HepG2 (cell line): ENCODE results near the gene CBY1. TPM values are rescaled to one million over a fixed set of nuclear protein-coding genes. Genes with fewer than 3 reads are reported as not detected.

Experiments
- ATAC-seq: fragments of 200-7000 bp; cut with Tn5 transposase; 3 replicates; pipeline ENCODE4 v1.9.1; 2020; ENCODE audit warnings: mild to moderate bottlenecking, moderate library complexity
- BruUV-seq: library from RNA; stranded (reverse); fragments of 400-500 nt; replicated peaks from 2 replicates; lab custom pipeline; 2021; lab: Mats Ljungman, UMichigan
- CTCF ChIA-PET: fragments of 300-600 bp; formaldehyde crosslinking; extraction: SDS; loops from one replicate; lab custom pipeline; 2021; ENCODE audit warnings: low total read pairs, inconsistent platforms, low intra/inter-chr PET ratio; lab: Yijun Ruan, JAX
- POLR2A ChIA-PET: fragments of 350-600 bp; sonication (Branson Sonifier 250); formaldehyde crosslinking; loops from one replicate; lab custom pipeline; 2020; ENCODE audit warnings: antibody characterized with exemption, inconsistent platforms; lab: Yijun Ruan, JAX
- DNase-seq: peaks from one replicate; pipeline ENCODE4 v3.0.0-alpha.2; 2015; ENCODE audit warnings: low spot score
- FAIRE-seq: peaks from 3 replicates; lab custom pipeline; 2011; peaks lifted over from hg19 to GRCh38; lab: Jason Lieb, UNC
- H2AFZ ChIP-seq: one replicate; pipeline ENCODE4 v1.6.1; 2011; ENCODE audit warnings: low read length, inconsistent platforms
- H3K27ac ChIP-seq: fragments of 300-600 bp; 3 replicates; pipeline ENCODE4 v1.8.0; 2011; ENCODE audit warnings: mixed run types, mild to moderate bottlenecking, mixed read lengths, low read length, inconsistent platforms; ENCODE audit not compliant: insufficient read depth; ENCODE audit errors: extremely low read length
- H3K27me3 ChIP-seq, 2 experiments: fragments of 200-600 bp in 1 of 2; 2 replicates in 1 of 2; 3 replicates in 1 of 2; pipeline versions ENCODE4 v1.6.0 to v1.8.0; 2011; ENCODE audit warnings: low read length in 2 of 2, mild to moderate bottlenecking in 2 of 2, moderate library complexity in 2 of 2, inconsistent platforms in 1 of 2; ENCODE audit not compliant: insufficient read depth in 2 of 2, control insufficient read depth in 1 of 2
- H3K36me3 ChIP-seq, 2 experiments: fragments of 200-600 bp in 1 of 2; replicated peaks in 1 of 2; 2 replicates in 1 of 2; 3 replicates in 1 of 2; pipeline versions ENCODE4 v1.5.1 to v1.8.0; 2011; ENCODE audit warnings: low read length in 2 of 2, inconsistent platforms in 1 of 2; ENCODE audit not compliant: insufficient read depth in 2 of 2, control insufficient read depth in 1 of 2
- H3K4me1 ChIP-seq: 2 replicates; pipeline ENCODE4 v1.5.1; 2012; ENCODE audit warnings: low read length, inconsistent platforms; ENCODE audit not compliant: insufficient read depth
- H3K4me2 ChIP-seq: 2 replicates; pipeline ENCODE4 v1.6.0; 2011; ENCODE audit warnings: low read depth, low read length, inconsistent platforms
- H3K4me3 ChIP-seq, 3 experiments: fragments of 200-600 bp in 1 of 3; sonication (generic), shearing (Covaris generic) in 1 of 3; replicated peaks in 1 of 3; 2 replicates each; pipeline ENCODE4 v1.5.1; 2011 to 2016; ENCODE audit warnings: low read length in 3 of 3, inconsistent platforms in 2 of 3, low read depth in 2 of 3, mild to moderate bottlenecking in 2 of 3, control low read depth in 1 of 3, mixed read lengths in 1 of 3; ENCODE audit not compliant: insufficient read depth in 1 of 3
- H3K79me2 ChIP-seq: one replicate; pipeline ENCODE4 v1.6.1; 2011; ENCODE audit warnings: low read length, inconsistent platforms; ENCODE audit not compliant: insufficient read depth
- H3K9ac ChIP-seq: 2 replicates; pipeline ENCODE4 v1.6.0; 2011; ENCODE audit warnings: mild to moderate bottlenecking, low read depth, low read length, inconsistent platforms; ENCODE audit not compliant: insufficient read depth
- H3K9me3 ChIP-seq: 2 replicates; pipeline ENCODE4 v1.5.1; 2012; ENCODE audit warnings: mild to moderate bottlenecking, low read length
- H4K20me1 ChIP-seq: 2 replicates; pipeline ENCODE4 v1.6.0; 2011; ENCODE audit warnings: inconsistent platforms, mild to moderate bottlenecking, low read length, moderate library complexity; ENCODE audit not compliant: insufficient read depth
- FOXP1 ChIP-seq, 2 experiments: fragments of 450-650 bp in 1 of 2; IDR thresholded peaks; 2 replicates each; pipeline ENCODE4 v1.6.1; 2017 to 2018; ENCODE audit warnings: antibody characterized with exemption in 1 of 2
- NKX3-1 ChIP-seq: sonication (generic); formaldehyde crosslinking; IDR thresholded peaks from 2 replicates; pipeline ENCODE4 v1.5.0; 2020; ENCODE audit warnings: missing genetic modification reagents
- NR3C1 ChIP-seq: sonication (generic); formaldehyde crosslinking; IDR thresholded peaks from 2 replicates; pipeline ENCODE4 v1.4.0; 2020; ENCODE audit warnings: missing genetic modification reagents
- ZBTB3 ChIP-seq: sonication (generic); formaldehyde crosslinking; IDR thresholded peaks from 2 replicates; pipeline ENCODE4 v1.4.0; 2020; ENCODE audit warnings: low read depth, mild to moderate bottlenecking, moderate library complexity, missing genetic modification reagents, borderline replicate concordance
- ZNF552 ChIP-seq: sonication (generic); formaldehyde crosslinking; IDR thresholded peaks from 2 replicates; pipeline ENCODE4 v1.9.0; 2022; ENCODE audit warnings: missing genetic modification reagents, mild to moderate bottlenecking, borderline replicate concordance
- WGBS: methylation state at CpG from one replicate; pipeline ENCODE4 v1.1.6; 2017; ENCODE audit warnings: low lambda C conversion rate; 5-methylcytosine and 5-hydroxymethylcytosine counted together
- in situ Hi-C: cut with HindIII; loops from 2 replicates; pipeline ENCODE4 v1.10.0; 2017; ENCODE audit warnings: low pct_unique_long_range_greater_than_20kb; ENCODE audit not compliant: extremely low pct_ligation_motif_present
- intact Hi-C: fragments of 100-400 bp; cut with micrococcal nuclease; formaldehyde crosslinking; loops from one replicate; pipeline ENCODE4 v1.10.0; 2022; ENCODE audit not compliant: unreplicated experiment
- polyA plus RNA-seq, 8 experiments: library from polyadenylated mRNA; depleted of rRNA in 3 of 8; stranded (reverse) in 7 of 8; unstranded in 1 of 8; fragments of >200 nt; fragmentation: Illumina TruSeq in 4 of 8; extraction: Trizol in 4 of 8; gene quantifications; 2 replicates each; pipeline versions ENCODE4 v1.2.1 to v1.2.3, GENCODE V29; 2011 to 2016; ENCODE audit warnings: low read depth in 4 of 8, missing spikeins in 1 of 8, mixed read lengths in 1 of 8; ENCODE audit not compliant: insufficient read depth in 1 of 8
- total RNA-seq, 5 experiments: library from RNA; depleted of rRNA; stranded (reverse); fragments of >200 nt; fragmentation: Illumina TruSeq; extraction: Trizol; gene quantifications; 2 replicates each; pipeline ENCODE4 v1.2.3, GENCODE V29; 2016; ENCODE audit warnings: low read depth in 1 of 5
- TF ChIP-seq, protein P1 (sequence below): sonication (generic); formaldehyde crosslinking; IDR thresholded peaks from 2 replicates; pipeline ENCODE4 v1.4.0; 2020; ENCODE audit warnings: missing genetic modification reagents
- TF ChIP-seq, protein P2 (sequence below): sonication (generic); formaldehyde crosslinking; IDR thresholded peaks from 2 replicates; pipeline ENCODE4 v1.5.1; 2020; ENCODE audit warnings: mild to moderate bottlenecking, missing genetic modification reagents, moderate library complexity
- TF ChIP-seq, protein P3 (sequence below), 2 experiments: IDR thresholded peaks; 2 replicates each; pipeline ENCODE4 v1.6.1; 2011 to 2012; ENCODE audit warnings: low read length in 2 of 2, borderline replicate concordance in 1 of 2, low read depth in 1 of 2, mild to moderate bottlenecking in 1 of 2, moderate library complexity in 1 of 2
- TF ChIP-seq, protein P4 (sequence below): sonication (generic); formaldehyde crosslinking; IDR thresholded peaks from 2 replicates; pipeline ENCODE4 v1.8.0; 2022; ENCODE audit warnings: mild to moderate bottlenecking, missing genetic modification reagents, moderate library complexity
- TF ChIP-seq, protein P5 (sequence below): sonication (generic); formaldehyde crosslinking; IDR thresholded peaks from 2 replicates; pipeline ENCODE4 v1.4.0; 2020; ENCODE audit warnings: mild to moderate bottlenecking, missing genetic modification reagents

Gene CBY1
- total and polyA plus RNA-seq, 2 of the 13 experiments (the other 11 are each of a cell fraction or from before 2014, with no cell fraction given): 19.7 to 20.3 TPM

DNA sequence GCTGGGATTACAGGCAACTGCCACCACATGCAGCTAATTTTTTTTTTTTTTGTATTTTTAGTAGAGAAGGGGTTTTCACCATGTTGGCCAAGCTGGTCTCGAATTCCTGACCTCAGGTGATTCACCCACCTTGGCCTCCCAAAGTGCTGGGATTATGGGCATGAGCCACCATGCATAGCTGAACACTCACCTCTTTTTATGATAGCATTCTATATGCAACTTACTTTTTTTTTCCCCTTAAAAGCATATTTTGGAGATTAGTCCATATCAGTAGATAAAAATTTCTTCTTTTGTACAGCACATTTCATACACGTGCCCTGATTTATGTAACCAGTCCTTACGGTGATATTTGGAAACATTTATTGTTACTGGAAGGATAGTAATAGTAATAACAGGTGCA, 63.9 kb downstream of the CBY1 start:
- no peak for FAIRE-seq
- Histone ChIP-seq H3K9me3 (no peaks in the 10 kb centered on the region), H3K79me2 (peaks cover 7% of the 10 kb centered on the region), H3K4me1 (no peaks in the 10 kb centered on the region), H4K20me1 (peaks cover 13% of the 10 kb centered on the region), H2AFZ (no peak overlapping the region), H3K27ac (no peak overlapping the region), H3K4me2 (no peak overlapping the region), H3K9ac (no peak overlapping the region), H3K27me3 (no peaks in the 10 kb centered on the region), H3K4me3 (no peak overlapping the region), H3K36me3 (peaks cover 33 to 80% of the 10 kb centered on the region in 2 experiments)
- POLR2A ChIA-PET: no interaction called here
- 96% methylated on average over 3 of the region's 3 CpGs for whole genome bisulfite sequencing
- ATAC-seq: no peak
- intact Hi-C loops: no loop called here
- CTCF ChIA-PET: interaction anchor here (0.6 kb wide), 1 partner anchor 1835 kb away, joined by 3 read pairs; no protein-coding TSS in a partner anchor
- in situ Hi-C loops: no loop called here
- no peak for DNase-seq
- no TSS peak for BruUV-seq
- TF ChIP-seq NKX3-1 (CRISPR knock-in tag) (no peak), ZNF552 (no peak)
- TF ChIP-seq, protein P1, sequence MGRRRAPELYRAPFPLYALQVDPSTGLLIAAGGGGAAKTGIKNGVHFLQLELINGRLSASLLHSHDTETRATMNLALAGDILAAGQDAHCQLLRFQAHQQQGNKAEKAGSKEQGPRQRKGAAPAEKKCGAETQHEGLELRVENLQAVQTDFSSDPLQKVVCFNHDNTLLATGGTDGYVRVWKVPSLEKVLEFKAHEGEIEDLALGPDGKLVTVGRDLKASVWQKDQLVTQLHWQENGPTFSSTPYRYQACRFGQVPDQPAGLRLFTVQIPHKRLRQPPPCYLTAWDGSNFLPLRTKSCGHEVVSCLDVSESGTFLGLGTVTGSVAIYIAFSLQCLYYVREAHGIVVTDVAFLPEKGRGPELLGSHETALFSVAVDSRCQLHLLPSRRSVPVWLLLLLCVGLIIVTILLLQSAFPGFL (CRISPR knock-in tag): no peak
- TF ChIP-seq, protein P2, sequence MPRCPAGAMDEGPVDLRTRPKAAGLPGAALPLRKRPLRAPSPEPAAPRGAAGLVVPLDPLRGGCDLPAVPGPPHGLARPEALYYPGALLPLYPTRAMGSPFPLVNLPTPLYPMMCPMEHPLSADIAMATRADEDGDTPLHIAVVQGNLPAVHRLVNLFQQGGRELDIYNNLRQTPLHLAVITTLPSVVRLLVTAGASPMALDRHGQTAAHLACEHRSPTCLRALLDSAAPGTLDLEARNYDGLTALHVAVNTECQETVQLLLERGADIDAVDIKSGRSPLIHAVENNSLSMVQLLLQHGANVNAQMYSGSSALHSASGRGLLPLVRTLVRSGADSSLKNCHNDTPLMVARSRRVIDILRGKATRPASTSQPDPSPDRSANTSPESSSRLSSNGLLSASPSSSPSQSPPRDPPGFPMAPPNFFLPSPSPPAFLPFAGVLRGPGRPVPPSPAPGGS (CRISPR knock-in tag): no peak

DNA sequence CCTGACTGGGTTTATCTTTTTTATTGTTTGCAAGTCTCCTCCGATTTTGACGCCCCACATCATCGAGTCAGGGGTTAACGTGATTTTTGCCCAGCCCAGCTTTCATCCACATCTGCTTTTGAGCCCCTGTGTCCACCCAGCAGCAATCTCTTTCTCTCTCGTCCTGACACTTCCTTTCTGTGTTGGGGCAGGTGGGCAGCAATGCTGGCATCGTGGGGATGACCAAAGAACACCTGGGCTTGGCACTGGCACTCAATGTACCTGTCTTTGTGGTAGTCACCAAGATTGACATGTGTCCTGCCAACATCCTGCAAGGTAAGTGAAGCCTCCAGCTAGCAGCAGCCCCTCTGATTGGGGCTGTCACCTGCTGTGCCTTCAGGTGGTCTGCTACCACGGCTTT, 65.1 kb downstream of the CBY1 start:
- Histone ChIP-seq H3K9ac (no peak overlapping the region), H3K4me2 (no peak overlapping the region), H3K4me3 (no peak overlapping the region), H3K27ac (no peak overlapping the region), H3K4me1 (no peaks in the 10 kb centered on the region), H3K79me2 (no peaks in the 10 kb centered on the region), H4K20me1 (peaks cover 7% of the 10 kb centered on the region), H3K27me3 (no peaks in the 10 kb centered on the region), H3K9me3 (no peaks in the 10 kb centered on the region), H2AFZ (no peak overlapping the region), H3K36me3 (peaks cover 33 to 80% of the 10 kb centered on the region in 2 experiments)
- FAIRE-seq: no peak
- DNase-seq: no peak
- no peak for ATAC-seq
- ChIA-PET POLR2A (no interaction called here), CTCF (no interaction called here)
- in situ Hi-C loops: no loop called here
- intact Hi-C loops: no loop called here
- BruUV-seq: no TSS peak
- 94% methylated on average over 7 of the region's 7 CpGs for WGBS
- no peak for TF ChIP-seq FOXP1 (IDR thresholded peaks at IDR 0.05)
- no peak for TF ChIP-seq FOXP1 (CRISPR knock-in tag; IDR thresholded peaks at IDR 0.05)
- TF ChIP-seq, protein P3, sequence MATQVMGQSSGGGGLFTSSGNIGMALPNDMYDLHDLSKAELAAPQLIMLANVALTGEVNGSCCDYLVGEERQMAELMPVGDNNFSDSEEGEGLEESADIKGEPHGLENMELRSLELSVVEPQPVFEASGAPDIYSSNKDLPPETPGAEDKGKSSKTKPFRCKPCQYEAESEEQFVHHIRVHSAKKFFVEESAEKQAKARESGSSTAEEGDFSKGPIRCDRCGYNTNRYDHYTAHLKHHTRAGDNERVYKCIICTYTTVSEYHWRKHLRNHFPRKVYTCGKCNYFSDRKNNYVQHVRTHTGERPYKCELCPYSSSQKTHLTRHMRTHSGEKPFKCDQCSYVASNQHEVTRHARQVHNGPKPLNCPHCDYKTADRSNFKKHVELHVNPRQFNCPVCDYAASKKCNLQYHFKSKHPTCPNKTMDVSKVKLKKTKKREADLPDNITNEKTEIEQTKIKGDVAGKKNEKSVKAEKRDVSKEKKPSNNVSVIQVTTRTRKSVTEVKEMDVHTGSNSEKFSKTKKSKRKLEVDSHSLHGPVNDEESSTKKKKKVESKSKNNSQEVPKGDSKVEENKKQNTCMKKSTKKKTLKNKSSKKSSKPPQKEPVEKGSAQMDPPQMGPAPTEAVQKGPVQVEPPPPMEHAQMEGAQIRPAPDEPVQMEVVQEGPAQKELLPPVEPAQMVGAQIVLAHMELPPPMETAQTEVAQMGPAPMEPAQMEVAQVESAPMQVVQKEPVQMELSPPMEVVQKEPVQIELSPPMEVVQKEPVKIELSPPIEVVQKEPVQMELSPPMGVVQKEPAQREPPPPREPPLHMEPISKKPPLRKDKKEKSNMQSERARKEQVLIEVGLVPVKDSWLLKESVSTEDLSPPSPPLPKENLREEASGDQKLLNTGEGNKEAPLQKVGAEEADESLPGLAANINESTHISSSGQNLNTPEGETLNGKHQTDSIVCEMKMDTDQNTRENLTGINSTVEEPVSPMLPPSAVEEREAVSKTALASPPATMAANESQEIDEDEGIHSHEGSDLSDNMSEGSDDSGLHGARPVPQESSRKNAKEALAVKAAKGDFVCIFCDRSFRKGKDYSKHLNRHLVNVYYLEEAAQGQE (IDR thresholded peaks at IDR 0.05; ENCODE audit: borderline replicate concordance in 1 of 2, low read depth in 1 of 2, low read length in 2 of 2): no peak
- TF ChIP-seq, protein P4, sequence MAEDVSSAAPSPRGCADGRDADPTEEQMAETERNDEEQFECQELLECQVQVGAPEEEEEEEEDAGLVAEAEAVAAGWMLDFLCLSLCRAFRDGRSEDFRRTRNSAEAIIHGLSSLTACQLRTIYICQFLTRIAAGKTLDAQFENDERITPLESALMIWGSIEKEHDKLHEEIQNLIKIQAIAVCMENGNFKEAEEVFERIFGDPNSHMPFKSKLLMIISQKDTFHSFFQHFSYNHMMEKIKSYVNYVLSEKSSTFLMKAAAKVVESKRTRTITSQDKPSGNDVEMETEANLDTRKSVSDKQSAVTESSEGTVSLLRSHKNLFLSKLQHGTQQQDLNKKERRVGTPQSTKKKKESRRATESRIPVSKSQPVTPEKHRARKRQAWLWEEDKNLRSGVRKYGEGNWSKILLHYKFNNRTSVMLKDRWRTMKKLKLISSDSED (CRISPR knock-in tag): no peak
- no peak for TF ChIP-seq NR3C1 (CRISPR knock-in tag)
- TF ChIP-seq, protein P5, sequence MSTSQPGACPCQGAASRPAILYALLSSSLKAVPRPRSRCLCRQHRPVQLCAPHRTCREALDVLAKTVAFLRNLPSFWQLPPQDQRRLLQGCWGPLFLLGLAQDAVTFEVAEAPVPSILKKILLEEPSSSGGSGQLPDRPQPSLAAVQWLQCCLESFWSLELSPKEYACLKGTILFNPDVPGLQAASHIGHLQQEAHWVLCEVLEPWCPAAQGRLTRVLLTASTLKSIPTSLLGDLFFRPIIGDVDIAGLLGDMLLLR (CRISPR knock-in tag): no peak
- no peak for TF ChIP-seq ZBTB3 (CRISPR knock-in tag)
